Measurements from ENCODE around the gene PRPF18. TPM values are rescaled to one million over a fixed set of nuclear protein-coding genes. Genes with fewer than 3 reads are reported as not detected.

Gene PRPF18
- total RNA-seq, 1 experiment from 2014 or later = 21.9 TPM

DNA sequence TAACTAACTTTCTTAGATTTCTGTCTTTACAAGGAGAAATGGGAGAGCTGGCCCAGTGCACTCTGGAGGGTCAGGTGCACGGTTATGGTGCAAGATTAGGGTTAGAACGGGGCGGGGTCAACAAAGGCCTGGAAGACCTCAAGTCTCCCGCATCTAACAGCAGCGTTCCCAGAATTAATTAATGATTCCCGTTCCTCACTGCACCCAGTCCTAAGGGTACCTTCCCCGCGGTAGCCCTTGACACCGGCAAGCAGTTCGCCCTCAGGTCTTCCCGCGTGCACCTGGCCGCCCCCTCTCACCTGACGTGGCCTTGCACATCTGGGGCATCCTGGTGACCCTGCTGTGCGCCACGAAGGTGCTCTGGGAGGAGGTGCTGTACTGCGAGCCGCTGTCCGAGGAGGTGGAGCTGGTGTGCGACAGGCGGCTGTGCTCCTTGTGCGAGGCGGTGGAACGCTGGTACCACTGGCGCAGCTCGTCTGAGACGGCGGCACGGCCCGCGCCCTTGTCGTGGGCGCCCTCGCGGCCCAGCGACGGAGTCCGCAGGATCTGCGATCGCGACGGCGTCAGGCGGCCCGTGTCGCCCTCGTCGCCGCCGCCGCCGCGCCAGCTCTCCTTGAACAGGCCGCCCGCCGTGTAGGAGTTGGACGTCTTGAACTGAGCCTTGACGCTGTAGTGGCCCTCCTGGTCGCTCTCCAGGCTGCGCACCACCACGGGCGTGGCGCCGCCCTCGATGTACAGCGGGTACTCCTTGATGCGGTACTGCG is 69.8 kb downstream of the PRPF18 start:
- Histone ChIP-seq H3K4me1 (ENCODE audit: insufficient read depth, low read length, poor library complexity, severe bottlenecking) (peaks cover 4% of the 10 kb centered on the region), H3K27me3 (replicated peaks; ENCODE audit: insufficient read depth, low read depth, low read length, poor library complexity) (no peaks in the 10 kb centered on the region), H3K27ac (ENCODE audit: low read depth, low read length, poor library complexity, severe bottlenecking) (no peak overlapping the region), H3K9me3 (ENCODE audit: low read depth, low read length, poor library complexity, severe bottlenecking) (no peaks in the 10 kb centered on the region), H3K36me3 (ENCODE audit: insufficient read depth, low read length, poor library complexity, severe bottlenecking) (peaks cover 7% of the 10 kb centered on the region), H3K4me3 (ENCODE audit: low read depth, low read length, poor library complexity, severe bottlenecking) (no peak overlapping the region)
- CTCF ChIA-PET = no interaction called here
- intact Hi-C loops (cut with micrococcal nuclease; ENCODE audit: unreplicated experiment) = no loop called here
- DNase-seq (ENCODE audit: low spot score) = no peak
- POLR2A ChIA-PET (ENCODE audit: low non-redundant PET) = no interaction called here
- no peak for TF ChIP-seq EZH2 (IDR thresholded peaks at IDR 0.05; ENCODE audit: borderline replicate concordance, low read depth, low read length, poor library complexity, severe bottlenecking)
- TF ChIP-seq, protein P1, sequence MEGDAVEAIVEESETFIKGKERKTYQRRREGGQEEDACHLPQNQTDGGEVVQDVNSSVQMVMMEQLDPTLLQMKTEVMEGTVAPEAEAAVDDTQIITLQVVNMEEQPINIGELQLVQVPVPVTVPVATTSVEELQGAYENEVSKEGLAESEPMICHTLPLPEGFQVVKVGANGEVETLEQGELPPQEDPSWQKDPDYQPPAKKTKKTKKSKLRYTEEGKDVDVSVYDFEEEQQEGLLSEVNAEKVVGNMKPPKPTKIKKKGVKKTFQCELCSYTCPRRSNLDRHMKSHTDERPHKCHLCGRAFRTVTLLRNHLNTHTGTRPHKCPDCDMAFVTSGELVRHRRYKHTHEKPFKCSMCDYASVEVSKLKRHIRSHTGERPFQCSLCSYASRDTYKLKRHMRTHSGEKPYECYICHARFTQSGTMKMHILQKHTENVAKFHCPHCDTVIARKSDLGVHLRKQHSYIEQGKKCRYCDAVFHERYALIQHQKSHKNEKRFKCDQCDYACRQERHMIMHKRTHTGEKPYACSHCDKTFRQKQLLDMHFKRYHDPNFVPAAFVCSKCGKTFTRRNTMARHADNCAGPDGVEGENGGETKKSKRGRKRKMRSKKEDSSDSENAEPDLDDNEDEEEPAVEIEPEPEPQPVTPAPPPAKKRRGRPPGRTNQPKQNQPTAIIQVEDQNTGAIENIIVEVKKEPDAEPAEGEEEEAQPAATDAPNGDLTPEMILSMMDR (conservative IDR thresholded peaks at IDR 0.05; ENCODE audit: low read depth, low read length) = no peak
- no TSS peak for BruUV-seq (replicated peaks)

DNA sequence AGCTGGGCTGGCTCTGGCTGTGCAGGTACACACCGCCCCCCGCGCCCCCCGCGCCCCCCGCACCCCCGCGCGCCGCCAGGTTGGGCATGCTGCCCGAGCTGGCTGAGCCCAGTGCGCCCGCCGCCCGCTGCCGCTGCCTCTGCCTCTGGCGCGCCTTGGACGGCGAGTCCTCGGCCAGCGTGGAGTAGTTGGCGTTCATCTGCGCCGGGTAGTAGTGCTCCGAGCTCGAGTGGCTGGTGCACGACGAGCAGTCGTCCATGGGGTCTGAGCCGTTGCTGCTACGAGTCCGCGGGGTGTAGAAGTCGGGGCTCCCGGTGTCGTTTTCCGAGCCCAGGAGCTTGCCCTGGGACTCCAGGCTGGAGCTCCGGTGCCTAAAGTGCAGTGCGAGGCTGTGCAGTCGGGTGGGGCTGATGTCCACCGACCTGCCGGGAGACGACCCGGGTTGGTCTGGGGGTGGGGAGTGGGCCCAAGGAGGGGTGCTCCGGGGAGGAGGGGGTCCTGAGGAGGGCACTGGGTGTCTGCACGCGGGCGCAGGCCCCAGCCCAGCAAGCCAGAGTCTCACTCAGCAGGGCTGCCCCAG is 70.4 kb downstream of the PRPF18 start:
- intact Hi-C loops (cut with micrococcal nuclease; ENCODE audit: unreplicated experiment) = no loop called here
- no peak for TF ChIP-seq EZH2 (IDR thresholded peaks at IDR 0.05; ENCODE audit: borderline replicate concordance, low read depth, low read length, poor library complexity, severe bottlenecking)
- TF ChIP-seq, protein P1 (conservative IDR thresholded peaks at IDR 0.05; ENCODE audit: low read depth, low read length) = no peak
- BruUV-seq (replicated peaks) = no TSS peak
- Histone ChIP-seq H3K9me3 (ENCODE audit: low read depth, low read length, poor library complexity, severe bottlenecking) (no peaks in the 10 kb centered on the region), H3K27ac (ENCODE audit: low read depth, low read length, poor library complexity, severe bottlenecking) (no peak overlapping the region), H3K27me3 (replicated peaks; ENCODE audit: insufficient read depth, low read depth, low read length, poor library complexity) (no peaks in the 10 kb centered on the region), H3K4me3 (ENCODE audit: low read depth, low read length, poor library complexity, severe bottlenecking) (no peak overlapping the region), H3K4me1 (ENCODE audit: insufficient read depth, low read length, poor library complexity, severe bottlenecking) (peaks cover 4% of the 10 kb centered on the region), H3K36me3 (ENCODE audit: insufficient read depth, low read length, poor library complexity, severe bottlenecking) (peaks cover 7% of the 10 kb centered on the region)
- ChIA-PET CTCF (no interaction called here), POLR2A (ENCODE audit: low non-redundant PET) (no interaction called here)
- DNase-seq (ENCODE audit: low spot score) = no peak

- POLR2A ChIA-PET (ENCODE audit: low non-redundant PET) = no interaction called here
- no peak for DNase-seq (ENCODE audit: low spot score)
- Histone ChIP-seq H3K27me3 (replicated peaks; ENCODE audit: insufficient read depth, low read depth, low read length, poor library complexity) (no peaks in the 10 kb centered on the region), H3K36me3 (ENCODE audit: insufficient read depth, low read length, poor library complexity, severe bottlenecking) (peaks cover 6% of the 10 kb centered on the region), H3K27ac (ENCODE audit: low read depth, low read length, poor library complexity, severe bottlenecking) (no peak overlapping the region), H3K4me3 (ENCODE audit: low read depth, low read length, poor library complexity, severe bottlenecking) (no peak overlapping the region), H3K4me1 (ENCODE audit: insufficient read depth, low read length, poor library complexity, severe bottlenecking) (peaks cover 4% of the 10 kb centered on the region), H3K9me3 (ENCODE audit: low read depth, low read length, poor library complexity, severe bottlenecking) (no peaks in the 10 kb centered on the region)
- CTCF ChIA-PET = no interaction called here
- TF ChIP-seq, protein P1 (conservative IDR thresholded peaks at IDR 0.05; ENCODE audit: low read depth, low read length) = no peak
- no peak for TF ChIP-seq EZH2 (IDR thresholded peaks at IDR 0.05; ENCODE audit: borderline replicate concordance, low read depth, low read length, poor library complexity, severe bottlenecking)
- no TSS peak for BruUV-seq (replicated peaks)
- intact Hi-C loops (cut with micrococcal nuclease; ENCODE audit: unreplicated experiment) = no loop called here
Measured at GRCh38 chr10:13658264-13658663, 71.5 kb downstream of the PRPF18 start.
